ENCODE measurements around the gene PARM1.

PARM1 gene

DNA sequence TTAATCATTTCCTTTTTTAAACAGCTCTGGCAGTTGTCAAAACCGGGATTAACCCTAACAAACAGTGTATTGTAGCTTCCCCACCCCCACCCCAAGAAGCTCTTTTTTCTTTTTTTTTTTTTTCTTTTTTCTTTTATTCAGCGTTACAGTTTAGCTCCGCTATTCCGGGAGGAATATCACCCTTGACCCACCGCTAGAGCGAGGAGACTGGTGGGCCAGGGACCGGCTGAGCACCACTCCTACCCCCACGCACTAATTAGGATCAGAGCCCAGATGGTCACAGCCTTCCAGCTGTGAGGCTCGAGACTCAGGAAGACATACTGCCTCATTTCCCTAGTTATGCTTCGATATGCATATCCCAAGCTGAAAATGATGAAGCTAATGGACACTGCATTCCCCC is 2.0 kb downstream of the PARM1 start:
- Histone ChIP-seq H3K79me2 (ENCODE audit: insufficient read depth, low read depth) (peaks cover 5% of the 10 kb centered on the region; the same call in 1 of the 2 replicates), H3K4me2 (peak overlapping the region; percentile 74), H4K20me1 (ENCODE audit: insufficient read depth) (no peaks in the 10 kb centered on the region), H3K27ac (no peak overlapping the region), H3K4me1 (ENCODE audit: low read depth, poor library complexity, severe bottlenecking) (peaks cover 30% of the 10 kb centered on the region), H3K4me3 (IDR thresholded peaks at IDR 0.05; ENCODE audit: insufficient read depth, low read depth, low read length) (no peak overlapping the region), H2AFZ (ENCODE audit: low read depth) (peak overlapping the region; percentile 99; the same call in 1 of the 2 replicates), H3K36me3 (ENCODE audit: insufficient read depth) (no peaks in the 10 kb centered on the region), H3K27me3 (ENCODE audit: insufficient read depth, low read depth) (no peaks in the 10 kb centered on the region), H3K9ac (no peak overlapping the region)
- TF ChIP-seq, protein P1, sequence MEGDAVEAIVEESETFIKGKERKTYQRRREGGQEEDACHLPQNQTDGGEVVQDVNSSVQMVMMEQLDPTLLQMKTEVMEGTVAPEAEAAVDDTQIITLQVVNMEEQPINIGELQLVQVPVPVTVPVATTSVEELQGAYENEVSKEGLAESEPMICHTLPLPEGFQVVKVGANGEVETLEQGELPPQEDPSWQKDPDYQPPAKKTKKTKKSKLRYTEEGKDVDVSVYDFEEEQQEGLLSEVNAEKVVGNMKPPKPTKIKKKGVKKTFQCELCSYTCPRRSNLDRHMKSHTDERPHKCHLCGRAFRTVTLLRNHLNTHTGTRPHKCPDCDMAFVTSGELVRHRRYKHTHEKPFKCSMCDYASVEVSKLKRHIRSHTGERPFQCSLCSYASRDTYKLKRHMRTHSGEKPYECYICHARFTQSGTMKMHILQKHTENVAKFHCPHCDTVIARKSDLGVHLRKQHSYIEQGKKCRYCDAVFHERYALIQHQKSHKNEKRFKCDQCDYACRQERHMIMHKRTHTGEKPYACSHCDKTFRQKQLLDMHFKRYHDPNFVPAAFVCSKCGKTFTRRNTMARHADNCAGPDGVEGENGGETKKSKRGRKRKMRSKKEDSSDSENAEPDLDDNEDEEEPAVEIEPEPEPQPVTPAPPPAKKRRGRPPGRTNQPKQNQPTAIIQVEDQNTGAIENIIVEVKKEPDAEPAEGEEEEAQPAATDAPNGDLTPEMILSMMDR (conservative IDR thresholded peaks at IDR 0.05; ENCODE audit: low read depth, low read length) = no peak

DNA sequence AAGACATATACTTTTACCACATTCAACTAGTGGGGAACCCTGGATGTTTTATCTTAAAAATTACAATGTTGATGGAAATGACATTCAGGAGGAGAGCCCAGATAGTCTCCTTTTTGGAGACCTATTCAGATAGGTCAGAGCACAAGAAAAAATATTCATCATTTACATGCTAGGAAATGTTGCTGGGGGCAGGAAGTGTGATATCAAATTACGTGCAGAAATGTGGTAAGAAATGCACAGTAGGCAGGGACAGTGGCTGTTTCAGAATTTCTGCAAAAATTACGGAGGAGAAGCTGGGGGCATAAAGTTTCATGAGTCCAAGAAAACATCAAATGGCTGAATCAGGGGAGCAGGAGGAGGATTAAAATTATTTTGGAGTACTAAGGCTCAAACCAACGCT is 8.2 kb downstream of the PARM1 start:
- Histone ChIP-seq H3K36me3 (ENCODE audit: insufficient read depth) (no peaks in the 10 kb centered on the region), H3K4me2 (peak overlapping the region; percentile 23), H3K27ac (no peak overlapping the region), H4K20me1 (ENCODE audit: insufficient read depth) (no peaks in the 10 kb centered on the region), H2AFZ (ENCODE audit: low read depth) (no peak overlapping the region), H3K79me2 (ENCODE audit: insufficient read depth, low read depth) (peaks cover 5% of the 10 kb centered on the region; the same call in 1 of the 2 replicates), H3K4me1 (ENCODE audit: low read depth, poor library complexity, severe bottlenecking) (peaks cover 45% of the 10 kb centered on the region), H3K27me3 (ENCODE audit: insufficient read depth, low read depth) (no peaks in the 10 kb centered on the region), H3K9ac (no peak overlapping the region), H3K4me3 (IDR thresholded peaks at IDR 0.05; ENCODE audit: insufficient read depth, low read depth, low read length) (no peak overlapping the region)
- TF ChIP-seq, protein P1 (conservative IDR thresholded peaks at IDR 0.05; ENCODE audit: low read depth, low read length) = no peak

DNA sequence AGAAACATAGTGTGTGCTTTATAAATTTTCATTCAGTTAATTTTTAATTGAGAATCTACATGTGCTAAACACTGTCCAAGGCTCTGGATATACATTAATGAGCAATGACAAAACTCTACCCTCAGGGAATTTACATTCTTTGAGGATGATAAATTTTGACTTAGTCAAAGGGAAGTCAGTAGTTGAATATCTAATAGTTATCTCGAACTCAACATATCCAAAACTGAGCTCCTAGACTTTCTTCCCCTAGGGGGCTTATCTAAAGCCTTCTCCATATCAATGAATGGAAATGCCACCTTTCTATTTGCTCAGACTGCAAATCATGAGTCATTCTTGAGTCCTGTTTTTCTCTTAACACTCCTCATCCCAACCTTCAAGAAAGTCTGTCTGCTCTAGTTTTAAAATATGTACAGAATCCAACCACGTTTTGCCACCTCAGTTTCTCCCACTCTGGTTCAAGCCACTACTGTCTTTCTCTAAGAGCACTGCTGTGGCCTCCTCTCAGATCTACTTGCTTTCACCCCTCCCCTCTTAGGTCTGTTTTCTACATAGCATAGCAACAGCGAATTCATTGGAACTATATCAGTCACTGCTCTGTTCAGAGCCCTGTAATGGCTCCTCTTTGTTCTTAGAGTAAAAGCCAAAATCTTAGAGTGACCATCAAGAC is 9.5 kb downstream of the PARM1 start:
- H3K9ac ChIP-seq = no peak overlapping the region
- peaks cover 5% of the 10 kb centered on the region; the same call in 1 of the 2 replicates for H3K79me2 ChIP-seq (ENCODE audit: insufficient read depth, low read depth)
- no peak overlapping the region for H3K4me3 ChIP-seq (IDR thresholded peaks at IDR 0.05; ENCODE audit: insufficient read depth, low read depth, low read length)
- no peaks in the 10 kb centered on the region for H4K20me1 ChIP-seq (ENCODE audit: insufficient read depth)
- H3K36me3 ChIP-seq (ENCODE audit: insufficient read depth) = no peaks in the 10 kb centered on the region
- no peak overlapping the region for H3K4me2 ChIP-seq
- no peak overlapping the region for H2AFZ ChIP-seq (ENCODE audit: low read depth)
- H3K27me3 ChIP-seq (ENCODE audit: insufficient read depth, low read depth) = no peaks in the 10 kb centered on the region
- H3K4me1 ChIP-seq (ENCODE audit: low read depth, poor library complexity, severe bottlenecking) = peaks cover 45% of the 10 kb centered on the region
- H3K27ac ChIP-seq = no peak overlapping the region
- TF ChIP-seq, protein P1 (conservative IDR thresholded peaks at IDR 0.05; ENCODE audit: low read depth, low read length) = no peak

DNA sequence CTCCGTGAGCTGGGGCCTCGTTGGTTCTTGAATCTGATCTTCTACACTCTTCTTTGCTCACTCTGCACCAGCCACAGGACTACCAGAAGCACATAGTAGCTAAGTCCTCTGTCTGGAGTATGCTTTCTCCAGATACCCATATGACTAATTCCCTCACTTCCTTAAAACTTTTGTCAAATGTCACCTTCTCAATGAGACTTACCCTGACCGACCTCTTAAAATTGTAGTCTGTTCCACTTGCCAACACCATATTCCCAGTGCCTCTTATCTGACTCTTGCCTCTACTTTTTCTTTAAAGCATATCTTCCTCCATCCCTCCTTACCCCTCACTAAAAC is 10.0 kb downstream of the PARM1 start:
- Histone ChIP-seq H3K36me3 (ENCODE audit: insufficient read depth) (no peaks in the 10 kb centered on the region), H3K4me2 (no peak overlapping the region), H3K9ac (no peak overlapping the region), H3K79me2 (ENCODE audit: insufficient read depth, low read depth) (peaks cover 2% of the 10 kb centered on the region; the same call in 1 of the 2 replicates), H3K4me1 (ENCODE audit: low read depth, poor library complexity, severe bottlenecking) (peaks cover 45% of the 10 kb centered on the region), H3K4me3 (IDR thresholded peaks at IDR 0.05; ENCODE audit: insufficient read depth, low read depth, low read length) (no peak overlapping the region), H4K20me1 (ENCODE audit: insufficient read depth) (no peaks in the 10 kb centered on the region), H2AFZ (ENCODE audit: low read depth) (no peak overlapping the region), H3K27me3 (ENCODE audit: insufficient read depth, low read depth) (no peaks in the 10 kb centered on the region), H3K27ac (no peak overlapping the region)
- TF ChIP-seq, protein P1 (conservative IDR thresholded peaks at IDR 0.05; ENCODE audit: low read depth, low read length) = no peak

Measured in KMS-11 (cell line).